HEK293T (cell line): ENCODE data around the gene EPHB4.

Source experiments
- CTCF ChIA-PET: fragments of 350-600 bp; formaldehyde crosslinking; extraction: SDS; loops from one replicate; lab custom pipeline; 2021; ENCODE audit warnings: antibody characterized with exemption, inconsistent platforms; lab: Yijun Ruan, JAX
- POLR2A ChIA-PET: fragments of 350-600 bp; formaldehyde crosslinking; extraction: SDS; loops from one replicate; lab custom pipeline; 2020; ENCODE audit warnings: antibody characterized with exemption, inconsistent platforms; lab: Yijun Ruan, JAX
- DNase-seq: peaks from one replicate; pipeline ENCODE4 v3.0.0; 2012; ENCODE audit warnings: mixed read lengths; ENCODE audit errors: extremely low spot score
- ARNT ChIP-seq: fragments of 450-650 bp; IDR thresholded peaks from 2 replicates; pipeline ENCODE4 v1.6.1; 2017; ENCODE audit warnings: mild to moderate bottlenecking
- BHLHE40 ChIP-seq: fragments of 450-650 bp; IDR thresholded peaks from 2 replicates; pipeline ENCODE4 v1.6.1; 2016; ENCODE audit warnings: mild to moderate bottlenecking, moderate library complexity, borderline replicate concordance
- CTBP1 ChIP-seq: fragments of 450-650 bp; IDR thresholded peaks from 2 replicates; pipeline ENCODE4 v1.6.1; 2016; ENCODE audit warnings: borderline replicate concordance
- ELF4 ChIP-seq: fragments of 450-650 bp; IDR thresholded peaks from 2 replicates; pipeline ENCODE4 v1.6.1; 2017; ENCODE audit warnings: antibody characterized with exemption
- FOXA1 ChIP-seq: fragments of 450-650 bp; IDR thresholded peaks from 2 replicates; pipeline ENCODE4 v1.6.1; 2016; ENCODE audit warnings: mild to moderate bottlenecking
- FOXK2 ChIP-seq: fragments of 450-650 bp; IDR thresholded peaks from 2 replicates; pipeline ENCODE4 v1.6.1; 2016; ENCODE audit warnings: mild to moderate bottlenecking
- FOXM1 ChIP-seq: fragments of 450-650 bp; IDR thresholded peaks from 2 replicates; pipeline ENCODE4 v1.6.1; 2017; ENCODE audit warnings: mild to moderate bottlenecking, borderline replicate concordance
- HDGF ChIP-seq: fragments of 450-650 bp; IDR thresholded peaks from 2 replicates; pipeline ENCODE4 v1.6.1; 2017; ENCODE audit warnings: antibody characterized with exemption, borderline replicate concordance
- L3MBTL2 ChIP-seq: fragments of 450-650 bp; conservative IDR thresholded peaks from 2 replicates; pipeline ENCODE4 v1.6.1; 2016; ENCODE audit warnings: mild to moderate bottlenecking
- LEF1 ChIP-seq: fragments of 450-650 bp; IDR thresholded peaks from 2 replicates; pipeline ENCODE4 v1.6.1; 2017; ENCODE audit warnings: mild to moderate bottlenecking, borderline replicate concordance
- NFRKB ChIP-seq: fragments of 450-650 bp; IDR thresholded peaks from 2 replicates; pipeline ENCODE4 v1.6.1; 2016; ENCODE audit warnings: mild to moderate bottlenecking, moderate library complexity
- PKNOX1 ChIP-seq: fragments of 450-650 bp; IDR thresholded peaks from 2 replicates; pipeline ENCODE4 v1.6.1; 2016
- SP1 ChIP-seq: fragments of 450-650 bp; IDR thresholded peaks from 2 replicates; pipeline ENCODE4 v1.6.1; 2017
- SUZ12 ChIP-seq: fragments of 450-650 bp; IDR thresholded peaks from 2 replicates; pipeline ENCODE4 v1.6.1; 2016; ENCODE audit warnings: mild to moderate bottlenecking
- TARDBP ChIP-seq: fragments of 450-650 bp; IDR thresholded peaks from 2 replicates; pipeline ENCODE4 v1.6.1; 2016
- ZNF384 ChIP-seq: fragments of 450-650 bp; IDR thresholded peaks from 2 replicates; pipeline ENCODE4 v1.6.1; 2016

The EPHB4 gene

GRCh38 chr7:100867776-100868485 lies 40.6 kb upstream of the EPHB4 start:
- ChIA-PET CTCF (no interaction called here), POLR2A (interaction anchor here (1.6 kb wide), 1 partner anchor 22 kb away, joined by 8 read pairs; the partner anchor contains the start of gene UFSP1)
- DNase-seq: no peak
- TF ChIP-seq SUZ12 (no peak), TARDBP (no peak), BHLHE40 (no peak), FOXM1 (no peak), ZNF384 (no peak), FOXK2 (no peak), SP1 (no peak), LEF1 (no peak), FOXA1 (no peak), HDGF (no peak), CTBP1 (no peak), PKNOX1 (no peak), ARNT (no peak), L3MBTL2 (no peak)

- CTCF ChIA-PET: no interaction called here
- POLR2A ChIA-PET: interaction anchor here (0.6 to 1.6 kb wide), 5 partner anchors 8 to 40 kb away, joined by 3 to 15 read pairs (median 4); partner anchors contain the start of genes EPHB4, SRRT and UFSP1
- peak; percentile 68; the same call in 1 of the 2 replicates for TF ChIP-seq ZNF384
- TF ChIP-seq TARDBP: no peak
- no peak for TF ChIP-seq ELF4
- TF ChIP-seq CTBP1: peak; percentile 66; the same call in 1 of the 2 replicates
- peak; percentile 51; the same call in 1 of the 2 replicates for TF ChIP-seq FOXM1
- TF ChIP-seq L3MBTL2: peak; percentile 91
- DNase-seq: peak; percentile 81
Measured at GRCh38 chr7:100867040-100867775, 39.9 kb upstream of the EPHB4 start, which contains the start of gene TRIP6. TSS of gene TRIP6 (plus strand) at chr7:100867387. CDS start at chr7:100867498, 111 bp downstream.

GRCh38 chr7:100866729-100867039 lies 39.4 kb upstream of the EPHB4 start:
- no peak for DNase-seq
- ChIA-PET POLR2A (interaction anchor here (0.6 to 1.6 kb wide), 5 partner anchors 9 to 39 kb away, joined by 3 to 15 read pairs (median 4); partner anchors contain the start of genes EPHB4, SRRT and UFSP1), CTCF (no interaction called here)
- TF ChIP-seq ELF4 (no peak), SUZ12 (no peak), NFRKB (no peak), LEF1 (no peak), TARDBP (no peak), L3MBTL2 (no peak), FOXK2 (no peak), ARNT (no peak), BHLHE40 (no peak), ZNF384 (no peak), FOXM1 (no peak), CTBP1 (no peak), HDGF (no peak), PKNOX1 (no peak)

GRCh38 chr7:100865938-100866728 lies 38.8 kb upstream of the EPHB4 start:
- ChIA-PET POLR2A (interaction anchor here (1.0 to 1.6 kb wide), 4 partner anchors 9 to 39 kb away, joined by 4 to 15 read pairs (median 6); partner anchors contain the start of genes EPHB4, SRRT and UFSP1), CTCF (no interaction called here)
- DNase-seq: no peak
- TF ChIP-seq ZNF384: no peak
- no peak for TF ChIP-seq CTBP1
- no peak for TF ChIP-seq FOXA1

- ChIA-PET CTCF (no interaction called here), POLR2A (interaction anchor here (0.6 kb wide), 1 partner anchor 9 kb away, joined by 4 read pairs; the partner anchor contains the start of gene SRRT)
- TF ChIP-seq ZNF384 (no peak), SUZ12 (no peak), LEF1 (no peak)
- no peak for DNase-seq
Measured at GRCh38 chr7:100865372-100865911, 38.1 kb upstream of the EPHB4 start.

- TF ChIP-seq SP1 (no peak), LEF1 (no peak), L3MBTL2 (no peak), FOXA1 (no peak), SUZ12 (no peak), PKNOX1 (peak; percentile 67), BHLHE40 (no peak)
- no peak for DNase-seq
- ChIA-PET POLR2A (interaction anchor here (1.0 kb wide), 1 partner anchor 11 kb away, joined by 3 read pairs; the partner anchor contains the start of gene SRRT), CTCF (interaction anchor here (0.5 kb wide), 1 partner anchor 48 kb away, joined by 6 read pairs; no protein-coding TSS in a partner anchor)
Measured at GRCh38 chr7:100864263-100864845, 37.0 kb upstream of the EPHB4 start.
